ENCODE results near the gene SPPL2C. TPM values are rescaled to one million over a fixed set of nuclear protein-coding genes. Genes with fewer than 3 reads are reported as not detected.

Gene SPPL2C
- total RNA-seq, 1 experiment from 2014 or later = not detected

GRCh38 chr17:45815752-45816151 lies 28.9 kb upstream of the SPPL2C start:
- no peak for DNase-seq
- H3K9me3 ChIP-seq (ENCODE audit: low read length) = no peaks in the 10 kb centered on the region
- H3K4me2 ChIP-seq (ENCODE audit: low read depth, low read length, poor library complexity, severe bottlenecking) = no peak overlapping the region
- H3K4me1 ChIP-seq (ENCODE audit: low read length) = no peaks in the 10 kb centered on the region
- H3K27me3 ChIP-seq (ENCODE audit: low read length) = no peaks in the 10 kb centered on the region
- no peaks in the 10 kb centered on the region for H3K36me3 ChIP-seq (ENCODE audit: insufficient read depth, low read length)
- no peak overlapping the region for H3K27ac ChIP-seq (ENCODE audit: low read length)
- H3K9me2 ChIP-seq (replicated peaks; ENCODE audit: insufficient read depth, low read length) = no peaks in the 10 kb centered on the region
- H2AFZ ChIP-seq (ENCODE audit: low read length) = no peak overlapping the region
- no peak overlapping the region for H3K9ac ChIP-seq (ENCODE audit: low read length)
- no peak overlapping the region for H3K4me3 ChIP-seq (ENCODE audit: low read length)
- no peaks in the 10 kb centered on the region for H3K79me2 ChIP-seq (ENCODE audit: low read length)
- H4K20me1 ChIP-seq (ENCODE audit: insufficient read depth, low read depth, low read length) = no peaks in the 10 kb centered on the region

GRCh38 chr17:45818041-45818440 lies 26.6 kb upstream of the SPPL2C start:
- Histone ChIP-seq H2AFZ (ENCODE audit: low read length) (no peak overlapping the region), H3K4me2 (ENCODE audit: low read depth, low read length, poor library complexity, severe bottlenecking) (no peak overlapping the region), H3K4me1 (ENCODE audit: low read length) (no peaks in the 10 kb centered on the region), H3K4me3 (ENCODE audit: low read length) (no peak overlapping the region), H3K27me3 (ENCODE audit: low read length) (no peaks in the 10 kb centered on the region), H3K27ac (ENCODE audit: low read length) (no peak overlapping the region), H3K79me2 (ENCODE audit: low read length) (no peaks in the 10 kb centered on the region), H4K20me1 (ENCODE audit: insufficient read depth, low read depth, low read length) (no peaks in the 10 kb centered on the region), H3K9ac (ENCODE audit: low read length) (no peak overlapping the region), H3K36me3 (ENCODE audit: insufficient read depth, low read length) (no peaks in the 10 kb centered on the region), H3K9me3 (ENCODE audit: low read length) (no peaks in the 10 kb centered on the region), H3K9me2 (replicated peaks; ENCODE audit: insufficient read depth, low read length) (no peaks in the 10 kb centered on the region)
- no peak for DNase-seq

GRCh38 chr17:45818699-45819098 lies 26.0 kb upstream of the SPPL2C start:
- H2AFZ ChIP-seq (ENCODE audit: low read length) = no peak overlapping the region
- H3K27ac ChIP-seq (ENCODE audit: low read length) = no peak overlapping the region
- H3K27me3 ChIP-seq (ENCODE audit: low read length) = no peaks in the 10 kb centered on the region
- no peaks in the 10 kb centered on the region for H3K9me3 ChIP-seq (ENCODE audit: low read length)
- H4K20me1 ChIP-seq (ENCODE audit: insufficient read depth, low read depth, low read length) = no peaks in the 10 kb centered on the region
- no peaks in the 10 kb centered on the region for H3K4me1 ChIP-seq (ENCODE audit: low read length)
- H3K4me2 ChIP-seq (ENCODE audit: low read depth, low read length, poor library complexity, severe bottlenecking) = no peak overlapping the region
- no peak overlapping the region for H3K9ac ChIP-seq (ENCODE audit: low read length)
- no peak overlapping the region for H3K4me3 ChIP-seq (ENCODE audit: low read length)
- H3K36me3 ChIP-seq (ENCODE audit: insufficient read depth, low read length) = no peaks in the 10 kb centered on the region
- DNase-seq = no peak
- no peaks in the 10 kb centered on the region for H3K9me2 ChIP-seq (replicated peaks; ENCODE audit: insufficient read depth, low read length)
- no peaks in the 10 kb centered on the region for H3K79me2 ChIP-seq (ENCODE audit: low read length)

GRCh38 chr17:45819632-45820031 lies 25.0 kb upstream of the SPPL2C start:
- H3K9me2 ChIP-seq (replicated peaks; ENCODE audit: insufficient read depth, low read length) = no peaks in the 10 kb centered on the region
- no peaks in the 10 kb centered on the region for H3K4me1 ChIP-seq (ENCODE audit: low read length)
- no peaks in the 10 kb centered on the region for H3K79me2 ChIP-seq (ENCODE audit: low read length)
- H3K36me3 ChIP-seq (ENCODE audit: insufficient read depth, low read length) = no peaks in the 10 kb centered on the region
- H3K4me3 ChIP-seq (ENCODE audit: low read length) = no peak overlapping the region
- no peak overlapping the region for H2AFZ ChIP-seq (ENCODE audit: low read length)
- no peak overlapping the region for H3K27ac ChIP-seq (ENCODE audit: low read length)
- no peaks in the 10 kb centered on the region for H4K20me1 ChIP-seq (ENCODE audit: insufficient read depth, low read depth, low read length)
- no peak overlapping the region for H3K9ac ChIP-seq (ENCODE audit: low read length)
- no peak for DNase-seq
- H3K4me2 ChIP-seq (ENCODE audit: low read depth, low read length, poor library complexity, severe bottlenecking) = no peak overlapping the region
- no peaks in the 10 kb centered on the region for H3K9me3 ChIP-seq (ENCODE audit: low read length)
- H3K27me3 ChIP-seq (ENCODE audit: low read length) = no peaks in the 10 kb centered on the region

- Histone ChIP-seq H3K9me3 (ENCODE audit: low read length) (no peaks in the 10 kb centered on the region), H3K27ac (ENCODE audit: low read length) (no peak overlapping the region), H2AFZ (ENCODE audit: low read length) (no peak overlapping the region), H3K36me3 (ENCODE audit: insufficient read depth, low read length) (no peaks in the 10 kb centered on the region), H3K27me3 (ENCODE audit: low read length) (no peaks in the 10 kb centered on the region), H3K9ac (ENCODE audit: low read length) (no peak overlapping the region), H4K20me1 (ENCODE audit: insufficient read depth, low read depth, low read length) (no peaks in the 10 kb centered on the region), H3K79me2 (ENCODE audit: low read length) (no peaks in the 10 kb centered on the region), H3K4me2 (ENCODE audit: low read depth, low read length, poor library complexity, severe bottlenecking) (no peak overlapping the region), H3K4me1 (ENCODE audit: low read length) (no peaks in the 10 kb centered on the region), H3K9me2 (replicated peaks; ENCODE audit: insufficient read depth, low read length) (no peaks in the 10 kb centered on the region), H3K4me3 (ENCODE audit: low read length) (no peak overlapping the region)
- no peak for DNase-seq
Observed at GRCh38 chr17:45820052-45820780, 24.5 kb upstream of the SPPL2C start.

GRCh38 chr17:45821147-45821546 lies 23.5 kb upstream of the SPPL2C start:
- Histone ChIP-seq H3K27me3 (ENCODE audit: low read length) (no peaks in the 10 kb centered on the region), H3K9me3 (ENCODE audit: low read length) (no peaks in the 10 kb centered on the region), H4K20me1 (ENCODE audit: insufficient read depth, low read depth, low read length) (no peaks in the 10 kb centered on the region), H3K9ac (ENCODE audit: low read length) (no peak overlapping the region), H3K4me1 (ENCODE audit: low read length) (no peaks in the 10 kb centered on the region), H3K79me2 (ENCODE audit: low read length) (no peaks in the 10 kb centered on the region), H2AFZ (ENCODE audit: low read length) (no peak overlapping the region), H3K4me3 (ENCODE audit: low read length) (no peak overlapping the region), H3K27ac (ENCODE audit: low read length) (no peak overlapping the region), H3K36me3 (ENCODE audit: insufficient read depth, low read length) (no peaks in the 10 kb centered on the region), H3K4me2 (ENCODE audit: low read depth, low read length, poor library complexity, severe bottlenecking) (no peak overlapping the region), H3K9me2 (replicated peaks; ENCODE audit: insufficient read depth, low read length) (no peaks in the 10 kb centered on the region)
- no peak for DNase-seq

- Histone ChIP-seq H3K79me2 (ENCODE audit: low read length) (no peaks in the 10 kb centered on the region), H3K9me3 (ENCODE audit: low read length) (no peaks in the 10 kb centered on the region), H3K4me3 (ENCODE audit: low read length) (no peak overlapping the region), H2AFZ (ENCODE audit: low read length) (no peak overlapping the region), H4K20me1 (ENCODE audit: insufficient read depth, low read depth, low read length) (no peaks in the 10 kb centered on the region), H3K4me2 (ENCODE audit: low read depth, low read length, poor library complexity, severe bottlenecking) (no peak overlapping the region), H3K27me3 (ENCODE audit: low read length) (no peaks in the 10 kb centered on the region), H3K9ac (ENCODE audit: low read length) (no peak overlapping the region), H3K36me3 (ENCODE audit: insufficient read depth, low read length) (no peaks in the 10 kb centered on the region), H3K9me2 (replicated peaks; ENCODE audit: insufficient read depth, low read length) (no peaks in the 10 kb centered on the region), H3K27ac (ENCODE audit: low read length) (no peak overlapping the region), H3K4me1 (ENCODE audit: low read length) (no peaks in the 10 kb centered on the region)
- DNase-seq = no peak
Observed at GRCh38 chr17:45823598-45823997, 21.1 kb upstream of the SPPL2C start.

- Histone ChIP-seq H2AFZ (ENCODE audit: low read length) (no peak overlapping the region), H3K79me2 (ENCODE audit: low read length) (no peaks in the 10 kb centered on the region), H3K4me3 (ENCODE audit: low read length) (no peak overlapping the region), H3K9ac (ENCODE audit: low read length) (no peak overlapping the region), H3K9me3 (ENCODE audit: low read length) (no peaks in the 10 kb centered on the region), H3K4me2 (ENCODE audit: low read depth, low read length, poor library complexity, severe bottlenecking) (no peak overlapping the region), H4K20me1 (ENCODE audit: insufficient read depth, low read depth, low read length) (no peaks in the 10 kb centered on the region), H3K36me3 (ENCODE audit: insufficient read depth, low read length) (no peaks in the 10 kb centered on the region), H3K9me2 (replicated peaks; ENCODE audit: insufficient read depth, low read length) (no peaks in the 10 kb centered on the region), H3K27me3 (ENCODE audit: low read length) (no peaks in the 10 kb centered on the region), H3K4me1 (ENCODE audit: low read length) (no peaks in the 10 kb centered on the region), H3K27ac (ENCODE audit: low read length) (no peak overlapping the region)
- DNase-seq = no peak
Observed at GRCh38 chr17:45824475-45824874, 20.2 kb upstream of the SPPL2C start.
